ENCODE results near the gene RGS6. TPM values are rescaled to one million over a fixed set of nuclear protein-coding genes. Genes with fewer than 3 reads are reported as not detected.

The RGS6 gene
- total RNA-seq, 1 donor from 2014 or later, result 0.34 TPM

- peaks cover 6% of the 10 kb centered on the region for H3K27me3 Mint-ChIP-seq (ENCODE audit: low read depth, unreplicated experiment)
- FAIRE-seq, result no peak
- H3K4me1 ChIP-seq (ENCODE audit: insufficient read depth, low read length), result no peaks in the 10 kb centered on the region
Observed at GRCh38 chr14:72064501-72064900, 132.3 kb downstream of the RGS6 start.

GRCh38 chr14:72070458-72070857 is 138.2 kb downstream of the RGS6 start:
- Mint-ChIP-seq H3K9me3 (ENCODE audit: unreplicated experiment) (no peaks in the 10 kb centered on the region), H3K36me3 (ENCODE audit: low read depth, unreplicated experiment) (no peaks in the 10 kb centered on the region), H3K4me1 (ENCODE audit: low read depth, unreplicated experiment) (no peaks in the 10 kb centered on the region), H3K27ac (ENCODE audit: unreplicated experiment) (no peak overlapping the region), H3K27me3 (ENCODE audit: low read depth, unreplicated experiment) (no peaks in the 10 kb centered on the region), H3K4me3 (ENCODE audit: unreplicated experiment) (no peak overlapping the region)
- Histone ChIP-seq H3K27ac (ENCODE audit: low read depth, low read length) (no peak overlapping the region), H3K36me3 (ENCODE audit: insufficient read depth, low read length) (no peaks in the 10 kb centered on the region), H3K9me3 (ENCODE audit: insufficient read depth, low read depth, low read length) (no peaks in the 10 kb centered on the region), H3K79me2 (ENCODE audit: insufficient read depth, low read length) (no peaks in the 10 kb centered on the region), H3K4me3 (ENCODE audit: insufficient read depth, low read depth, low read length) (no peak overlapping the region), H3K9ac (ENCODE audit: low read length) (no peak overlapping the region), H2AFZ (ENCODE audit: low read depth, low read length) (no peak overlapping the region), H3K4me1 (ENCODE audit: insufficient read depth, low read length) (no peaks in the 10 kb centered on the region), H3K4me2 (ENCODE audit: low read length) (no peak overlapping the region), H4K20me1 (ENCODE audit: insufficient read depth, low read length) (no peaks in the 10 kb centered on the region), H3K27me3 (ENCODE audit: insufficient read depth, low read length) (no peaks in the 10 kb centered on the region)
- FAIRE-seq (no peak), DNase-seq (ENCODE audit: low read depth) (no peak)
- TF ChIP-seq CTCF (IDR thresholded peaks at IDR 0.05; ENCODE audit: insufficient read depth, low read depth, low read length), result no peak
- no peak for TF ChIP-seq EZH2 (IDR thresholded peaks at IDR 0.05; ENCODE audit: insufficient read depth, low read length)

More at GRCh38 chr14:72064501-72064900, 132.3 kb downstream of the RGS6 start:
- Histone ChIP-seq H4K20me1 (ENCODE audit: insufficient read depth, low read length) (no peaks in the 10 kb centered on the region), H3K9ac (ENCODE audit: low read length) (no peak overlapping the region), H3K27ac (ENCODE audit: low read depth, low read length) (no peak overlapping the region), H3K9me3 (ENCODE audit: insufficient read depth, low read depth, low read length) (no peaks in the 10 kb centered on the region), H3K4me2 (ENCODE audit: low read length) (no peak overlapping the region), H3K4me3 (ENCODE audit: insufficient read depth, low read depth, low read length) (no peak overlapping the region), H3K79me2 (ENCODE audit: insufficient read depth, low read length) (no peaks in the 10 kb centered on the region), H2AFZ (ENCODE audit: low read depth, low read length) (no peak overlapping the region), H3K36me3 (ENCODE audit: insufficient read depth, low read length) (no peaks in the 10 kb centered on the region), H3K27me3 (ENCODE audit: insufficient read depth, low read length) (no peaks in the 10 kb centered on the region)
- DNase-seq (ENCODE audit: low read depth), result no peak
- no peaks in the 10 kb centered on the region for H3K36me3 Mint-ChIP-seq (ENCODE audit: low read depth, unreplicated experiment)
- H3K27ac Mint-ChIP-seq (ENCODE audit: unreplicated experiment), result no peak overlapping the region
- TF ChIP-seq EZH2 (IDR thresholded peaks at IDR 0.05; ENCODE audit: insufficient read depth, low read length) (no peak), CTCF (IDR thresholded peaks at IDR 0.05; ENCODE audit: insufficient read depth, low read depth, low read length) (no peak)
- no peaks in the 10 kb centered on the region for H3K9me3 Mint-ChIP-seq (ENCODE audit: unreplicated experiment)
- H3K4me1 Mint-ChIP-seq (ENCODE audit: low read depth, unreplicated experiment), result no peaks in the 10 kb centered on the region
- no peak overlapping the region for H3K4me3 Mint-ChIP-seq (ENCODE audit: unreplicated experiment)

- no peak for DNase-seq (ENCODE audit: low read depth)
Observed at GRCh38 chr14:72075649-72076334, 143.6 kb downstream of the RGS6 start.

More at GRCh38 chr14:72075649-72076334, 143.6 kb downstream of the RGS6 start:
- Mint-ChIP-seq H3K4me3 (ENCODE audit: unreplicated experiment) (no peak overlapping the region), H3K27me3 (ENCODE audit: low read depth, unreplicated experiment) (no peaks in the 10 kb centered on the region), H3K4me1 (ENCODE audit: low read depth, unreplicated experiment) (peaks cover 6% of the 10 kb centered on the region), H3K9me3 (ENCODE audit: unreplicated experiment) (no peaks in the 10 kb centered on the region), H3K36me3 (ENCODE audit: low read depth, unreplicated experiment) (no peaks in the 10 kb centered on the region), H3K27ac (ENCODE audit: unreplicated experiment) (no peak overlapping the region)
- Histone ChIP-seq H3K4me1 (ENCODE audit: insufficient read depth, low read length) (no peaks in the 10 kb centered on the region), H3K27ac (ENCODE audit: low read depth, low read length) (no peak overlapping the region), H3K4me2 (ENCODE audit: low read length) (no peak overlapping the region), H3K4me3 (ENCODE audit: insufficient read depth, low read depth, low read length) (no peak overlapping the region), H3K27me3 (ENCODE audit: insufficient read depth, low read length) (no peaks in the 10 kb centered on the region), H3K9ac (ENCODE audit: low read length) (no peak overlapping the region), H2AFZ (ENCODE audit: low read depth, low read length) (no peak overlapping the region), H3K79me2 (ENCODE audit: insufficient read depth, low read length) (no peaks in the 10 kb centered on the region), H3K36me3 (ENCODE audit: insufficient read depth, low read length) (no peaks in the 10 kb centered on the region), H3K9me3 (ENCODE audit: insufficient read depth, low read depth, low read length) (no peaks in the 10 kb centered on the region), H4K20me1 (ENCODE audit: insufficient read depth, low read length) (no peaks in the 10 kb centered on the region)
- FAIRE-seq, result no peak
- no peak for TF ChIP-seq CTCF (IDR thresholded peaks at IDR 0.05; ENCODE audit: insufficient read depth, low read depth, low read length)
- no peak for TF ChIP-seq EZH2 (IDR thresholded peaks at IDR 0.05; ENCODE audit: insufficient read depth, low read length)

All from astrocyte (in vitro differentiated cells and primary cell).